ENCODE data around the gene CHAF1A. TPM values are rescaled to one million over a fixed set of nuclear protein-coding genes. Genes with fewer than 3 reads are reported as not detected.

Gene CHAF1A
- total RNA-seq, 4 donors from 2014 or later, result 2.4 to 11.9 (median 7.4) TPM

DNA sequence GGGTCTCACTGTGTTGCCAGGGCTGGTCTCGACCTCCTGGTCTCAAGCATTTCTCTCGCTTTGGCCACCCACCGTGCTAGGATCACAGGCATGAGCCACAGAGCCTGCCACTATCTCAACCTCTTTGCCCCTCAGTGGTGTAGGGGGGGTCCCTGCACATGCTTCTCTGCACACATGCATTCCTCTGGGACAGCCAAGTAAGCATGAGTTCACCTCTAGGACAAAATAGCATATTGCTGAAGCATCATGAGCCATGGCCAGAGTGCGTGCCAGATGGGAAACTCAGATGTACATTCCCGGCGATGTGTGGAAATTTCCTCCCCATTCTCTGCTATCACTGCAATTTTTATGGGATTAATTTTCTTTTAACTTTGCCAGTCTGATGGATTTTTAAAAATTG, 23.1 kb downstream of the CHAF1A start:
- Histone ChIP-seq H3K4me1 (no peaks in the 10 kb centered on the region), H3K36me3 (peaks cover 0 to 42% of the 10 kb centered on the region in 2 donors), H3K27ac (no peak overlapping the region), H3K27me3 (no peaks in the 10 kb centered on the region), H3K9me3 (no peaks in the 10 kb centered on the region), H3K4me3 (no peak overlapping the region)
- WGBS, 2 donors (ENCODE audit: low coverage in 1 of 2), result 91 to 97% methylated on average over 3 to 4 of the region's 6 CpGs
- no peak for TF ChIP-seq POLR2AphosphoS5 (IDR thresholded peaks at IDR 0.05)
- ATAC-seq, result no peak

DNA sequence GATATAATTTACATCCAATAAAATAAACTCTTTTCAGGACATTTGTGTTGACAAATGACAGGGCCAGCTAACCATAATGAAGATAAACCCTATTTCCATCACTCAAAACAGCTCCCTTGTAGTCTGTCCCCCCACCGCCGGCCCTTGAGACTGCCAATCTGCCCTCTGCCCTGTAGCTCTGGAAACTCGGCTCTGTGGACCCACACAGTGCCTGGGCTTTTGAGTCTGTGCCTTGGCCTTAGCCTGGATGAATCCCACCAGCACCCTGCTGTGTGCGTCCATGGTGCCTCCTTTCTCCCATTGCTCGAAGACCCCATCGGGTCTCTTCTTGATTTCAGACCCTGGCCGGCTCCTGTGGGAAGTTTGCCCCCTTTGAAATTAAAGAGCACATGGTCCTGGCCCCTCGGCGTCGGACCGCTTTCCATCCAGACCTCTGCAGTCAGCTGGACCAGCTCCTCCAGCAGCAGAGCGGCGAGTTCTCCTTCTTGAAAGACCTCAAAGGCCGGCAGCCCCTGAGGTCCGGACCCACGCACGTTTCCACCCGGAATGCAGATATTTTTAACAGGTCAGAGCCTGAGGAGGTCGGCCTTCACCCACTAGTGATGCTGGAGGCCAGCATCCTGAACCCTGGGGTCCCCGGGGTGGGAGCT, 26.0 kb downstream of the CHAF1A start:
- no peak for ATAC-seq
- peaks cover 0 to 59% of the 10 kb centered on the region in 2 donors for H3K36me3 ChIP-seq
- no peaks in the 10 kb centered on the region for H3K9me3 ChIP-seq
- H3K4me1 ChIP-seq, result no peaks in the 10 kb centered on the region
- no peaks in the 10 kb centered on the region for H3K27me3 ChIP-seq
- 81 to 87% methylated on average over 6 to 10 of the region's 20 CpGs for WGBS, 2 donors (ENCODE audit: low coverage in 1 of 2)
- no peak overlapping the region for H3K27ac ChIP-seq
- no peak overlapping the region for H3K4me3 ChIP-seq
- TF ChIP-seq EP300 (IDR thresholded peaks at IDR 0.05) (no peak), POLR2AphosphoS5 (IDR thresholded peaks at IDR 0.05) (no peak), POLR2A (IDR thresholded peaks at IDR 0.05) (no peak)
- TF ChIP-seq, protein P1, sequence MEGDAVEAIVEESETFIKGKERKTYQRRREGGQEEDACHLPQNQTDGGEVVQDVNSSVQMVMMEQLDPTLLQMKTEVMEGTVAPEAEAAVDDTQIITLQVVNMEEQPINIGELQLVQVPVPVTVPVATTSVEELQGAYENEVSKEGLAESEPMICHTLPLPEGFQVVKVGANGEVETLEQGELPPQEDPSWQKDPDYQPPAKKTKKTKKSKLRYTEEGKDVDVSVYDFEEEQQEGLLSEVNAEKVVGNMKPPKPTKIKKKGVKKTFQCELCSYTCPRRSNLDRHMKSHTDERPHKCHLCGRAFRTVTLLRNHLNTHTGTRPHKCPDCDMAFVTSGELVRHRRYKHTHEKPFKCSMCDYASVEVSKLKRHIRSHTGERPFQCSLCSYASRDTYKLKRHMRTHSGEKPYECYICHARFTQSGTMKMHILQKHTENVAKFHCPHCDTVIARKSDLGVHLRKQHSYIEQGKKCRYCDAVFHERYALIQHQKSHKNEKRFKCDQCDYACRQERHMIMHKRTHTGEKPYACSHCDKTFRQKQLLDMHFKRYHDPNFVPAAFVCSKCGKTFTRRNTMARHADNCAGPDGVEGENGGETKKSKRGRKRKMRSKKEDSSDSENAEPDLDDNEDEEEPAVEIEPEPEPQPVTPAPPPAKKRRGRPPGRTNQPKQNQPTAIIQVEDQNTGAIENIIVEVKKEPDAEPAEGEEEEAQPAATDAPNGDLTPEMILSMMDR (IDR thresholded peaks at IDR 0.05), result no peak

- Histone ChIP-seq H3K4me3 (no peak overlapping the region), H3K4me1 (no peaks in the 10 kb centered on the region), H3K27ac (no peak overlapping the region), H3K27me3 (no peaks in the 10 kb centered on the region), H3K9me3 (no peaks in the 10 kb centered on the region), H3K36me3 (peaks cover 0 to 58% of the 10 kb centered on the region in 2 donors)
- no peak for ATAC-seq
- no CpG with 5 or more reads among the region's 16 CpGs for WGBS, 2 donors (ENCODE audit: low coverage in 1 of 2)
- no peak for TF ChIP-seq POLR2A (IDR thresholded peaks at IDR 0.05)
- TF ChIP-seq POLR2AphosphoS5 (IDR thresholded peaks at IDR 0.05), result no peak
- TF ChIP-seq, protein P1 (IDR thresholded peaks at IDR 0.05), result no peak
- no peak for TF ChIP-seq EP300 (IDR thresholded peaks at IDR 0.05)
Measured at GRCh38 chr19:4429256-4429655, 26.8 kb downstream of the CHAF1A start.

- Histone ChIP-seq H3K27ac (no peak overlapping the region), H3K36me3 (peaks cover 0 to 61% of the 10 kb centered on the region in 2 donors), H3K4me3 (no peak overlapping the region), H3K27me3 (no peaks in the 10 kb centered on the region), H3K9me3 (no peaks in the 10 kb centered on the region), H3K4me1 (no peaks in the 10 kb centered on the region)
- TF ChIP-seq POLR2A (IDR thresholded peaks at IDR 0.05), result no peak
- TF ChIP-seq EP300 (IDR thresholded peaks at IDR 0.05), result no peak
- TF ChIP-seq, protein P1 (IDR thresholded peaks at IDR 0.05), result no peak
- no peak for TF ChIP-seq POLR2AphosphoS5 (IDR thresholded peaks at IDR 0.05)
- no peak for ATAC-seq
- 47 to 66% methylated on average over 5 to 8 of the region's 12 CpGs for WGBS, 2 donors (ENCODE audit: low coverage in 1 of 2)
Measured at GRCh38 chr19:4429771-4430171, 27.3 kb downstream of the CHAF1A start.

GRCh38 chr19:4430760-4431159, 28.3 kb downstream of the CHAF1A start:
- WGBS, 2 donors (ENCODE audit: low coverage in 1 of 2), result 86 to 93% methylated on average over 8 to 12 of the region's 12 CpGs

More at GRCh38 chr19:4430760-4431159, 28.3 kb downstream of the CHAF1A start:
- H3K27me3 ChIP-seq, result no peaks in the 10 kb centered on the region
- H3K27ac ChIP-seq, result no peak overlapping the region
- TF ChIP-seq, protein P1 (IDR thresholded peaks at IDR 0.05), result no peak
- TF ChIP-seq POLR2AphosphoS5 (IDR thresholded peaks at IDR 0.05) (no peak), EP300 (IDR thresholded peaks at IDR 0.05) (no peak)
- peaks cover 0 to 59% of the 10 kb centered on the region in 2 donors for H3K36me3 ChIP-seq
- H3K4me3 ChIP-seq, result no peak overlapping the region
- no peaks in the 10 kb centered on the region for H3K4me1 ChIP-seq
- no peak for ATAC-seq
- H3K9me3 ChIP-seq, result no peaks in the 10 kb centered on the region

Measured in gastroesophageal sphincter (tissue), 4 donors.